ENCODE data around the gene HAUS8. TPM values are rescaled to one million over a fixed set of nuclear protein-coding genes. Genes with fewer than 3 reads are reported as not detected.
A peak's percentile ranks its signal among the peaks of the same experiment; 100 is the strongest.

The HAUS8 gene
- total and polyA plus RNA-seq, 9 of the 15 experiments (the other 6 are each of a cell fraction or from before 2014, with no cell fraction given): 20.5 to 53.2 (median 36.0) TPM

- no peak for TF ChIP-seq GTF2B (IDR thresholded peaks at IDR 0.05; ENCODE audit: extremely low read depth, insufficient read length)
- no peak for TF ChIP-seq SRF (CRISPR knock-in tag; IDR thresholded peaks at IDR 0.05)
- TF ChIP-seq ZNF583 (CRISPR knock-in tag; IDR thresholded peaks at IDR 0.05): no peak
- TF ChIP-seq MYNN (IDR thresholded peaks at IDR 0.05): no peak
- no peak for TF ChIP-seq MYNN (CRISPR knock-in tag; IDR thresholded peaks at IDR 0.05)
- TF ChIP-seq EP400 (IDR thresholded peaks at IDR 0.05): peak; percentile 16; the same call in 1 of the 2 replicates
- 0 out of 2 replicates have a peak, but pooled peaks have one; percentile 15 for TF ChIP-seq SMAD3 (CRISPR knock-in tag; conservative IDR thresholded peaks at IDR 0.05)
- TF ChIP-seq ZNF146 (CRISPR knock-in tag; IDR thresholded peaks at IDR 0.05; ENCODE audit: unreplicated experiment): no peak
- TF ChIP-seq ZKSCAN1 (IDR thresholded peaks at IDR 0.05; ENCODE audit: low read depth, low read length): no peak
- TF ChIP-seq ZNF518B (CRISPR knock-in tag; IDR thresholded peaks at IDR 0.05): no peak
- peak; percentile 57; the same call in 1 of the 2 replicates for TF ChIP-seq FOSL1 (tag; conservative IDR thresholded peaks at IDR 0.05)
- no peak for TF ChIP-seq GTF2A2 (tag; IDR thresholded peaks at IDR 0.05)
- no peak for TF ChIP-seq KAT2B (IDR thresholded peaks at IDR 0.05; ENCODE audit: low read depth, low read length)
- no peak for TF ChIP-seq KLF1 (tag; IDR thresholded peaks at IDR 0.05)
- no peak for TF ChIP-seq TGIF2 (CRISPR knock-in tag; IDR thresholded peaks at IDR 0.05)
- 0 out of 6 replicates have a peak, but pooled peaks of 1 of the 3 experiments have one; percentile 28 for TF ChIP-seq ZBTB11 (CRISPR knock-in tag; IDR thresholded peaks at IDR 0.05)
- TF ChIP-seq CREM (IDR thresholded peaks at IDR 0.05; ENCODE audit: low read depth): 0 out of 2 replicates have a peak, but pooled peaks have one; percentile 10
- no peak for TF ChIP-seq HMG20A (CRISPR knock-in tag; conservative IDR thresholded peaks at IDR 0.05)
- no peak for TF ChIP-seq NR3C1 (CRISPR knock-in tag; IDR thresholded peaks at IDR 0.05)
- no peak for TF ChIP-seq ZZZ3 (IDR thresholded peaks at IDR 0.05)
Measured at GRCh38 chr19:17097593-17098126, 22.4 kb upstream of the HAUS8 start (continued).
